HG03097 (cell line): ENCODE data around the gene PODXL2.
"Not testable (repeated sequence)": the region's sequence is repeated elsewhere in the genome, so short reads cannot be mapped to it uniquely, and the experiment has no call there.

Source experiments
- ATAC-seq: cut with Tn5 transposase; IDR thresholded peaks from one replicate; pipeline ENCODE4 v1.9.1; 2021; ENCODE audit not compliant: unreplicated experiment, low FRiP score

Gene PODXL2

DNA sequence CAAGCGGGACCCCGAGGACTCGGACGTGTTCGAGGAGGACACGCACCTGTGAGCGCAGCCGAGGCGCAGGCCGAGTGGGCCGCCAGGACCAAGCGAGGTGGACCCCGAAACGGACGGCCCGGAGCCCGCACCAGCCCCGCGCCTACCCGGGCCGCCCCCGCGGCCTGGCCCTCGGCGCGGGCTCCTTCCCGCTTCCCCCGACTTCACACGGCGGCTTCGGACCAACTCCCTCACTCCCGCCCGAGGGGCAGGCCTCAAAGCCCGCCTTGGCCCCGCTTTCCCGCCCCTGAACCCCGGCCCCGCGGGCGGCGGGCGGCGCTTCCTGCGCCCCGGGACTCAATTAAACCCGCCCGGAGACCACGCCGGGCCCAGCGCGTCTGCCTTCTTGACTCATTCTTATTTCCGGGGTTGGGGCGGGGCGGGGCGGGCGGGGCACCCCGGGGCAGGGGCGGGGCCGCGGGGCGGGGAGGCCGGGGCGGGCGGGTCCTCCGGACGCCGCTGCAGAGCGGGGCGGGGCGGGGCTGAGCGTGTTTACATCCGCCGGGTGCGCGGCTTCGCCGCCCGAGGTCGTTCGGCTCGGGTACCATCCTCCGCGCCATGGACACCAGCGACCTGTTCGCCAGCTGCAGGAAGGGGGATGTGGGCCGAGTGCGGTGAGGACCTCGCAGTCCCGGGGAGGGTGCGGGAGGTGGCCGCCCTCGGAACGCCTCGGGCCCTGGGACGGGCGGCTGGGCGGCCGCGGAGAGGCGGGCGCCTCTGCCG lies 43.6 kb downstream of the PODXL2 start, which contains the start of gene ABTB1:
TSS of gene ABTB1 (plus strand) at position 524 of the 762 bp plus-strand sequence. CDS start at position 598, 74 bp downstream.
- peak; percentile 65 for ATAC-seq

DNA sequence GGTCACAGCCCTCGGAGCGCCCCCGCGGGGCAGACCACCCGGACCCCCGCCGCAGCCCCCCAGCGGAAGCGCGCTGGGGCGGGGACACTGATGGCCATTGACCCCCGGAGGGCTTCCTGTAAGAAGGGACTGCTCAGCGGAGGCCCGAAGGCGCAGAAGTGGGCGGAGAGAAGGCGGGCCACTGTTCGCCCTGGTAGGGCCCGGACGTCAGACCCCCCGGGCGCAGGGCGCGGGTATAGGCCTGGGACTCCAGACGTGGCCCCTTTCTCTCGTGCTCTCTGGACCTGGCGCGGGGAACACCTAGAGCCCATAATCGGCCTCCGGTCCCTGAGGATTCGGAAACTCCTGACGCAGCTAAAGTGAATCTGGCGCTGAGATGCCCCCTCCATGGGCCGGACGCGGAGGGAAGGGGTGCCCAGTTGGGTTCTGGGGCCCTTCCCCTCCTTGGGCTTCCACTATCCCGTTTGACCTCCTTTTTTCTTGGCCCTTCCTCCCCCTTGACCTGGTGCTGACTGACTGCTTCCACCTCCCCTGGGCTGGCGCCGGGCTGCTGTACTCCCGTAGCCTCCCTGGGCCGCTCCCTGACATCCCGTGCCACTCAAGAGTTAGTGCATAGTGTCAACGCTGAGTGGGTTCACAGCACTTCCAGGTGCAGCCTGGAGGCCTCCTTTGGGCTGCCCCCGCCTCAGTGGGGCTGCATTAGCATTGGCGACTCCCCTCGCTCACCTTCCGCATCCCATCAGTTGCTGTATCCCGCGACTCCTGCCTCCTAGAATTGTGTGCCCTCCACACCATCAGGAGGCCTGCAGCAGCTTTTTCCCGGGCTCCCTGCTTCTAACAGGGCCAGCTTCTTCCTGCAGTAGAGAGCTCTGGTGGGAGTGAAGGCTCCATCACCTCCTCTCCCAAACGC lies 44.5 kb downstream of the PODXL2 start:
- ATAC-seq, result peak; percentile 16

DNA sequence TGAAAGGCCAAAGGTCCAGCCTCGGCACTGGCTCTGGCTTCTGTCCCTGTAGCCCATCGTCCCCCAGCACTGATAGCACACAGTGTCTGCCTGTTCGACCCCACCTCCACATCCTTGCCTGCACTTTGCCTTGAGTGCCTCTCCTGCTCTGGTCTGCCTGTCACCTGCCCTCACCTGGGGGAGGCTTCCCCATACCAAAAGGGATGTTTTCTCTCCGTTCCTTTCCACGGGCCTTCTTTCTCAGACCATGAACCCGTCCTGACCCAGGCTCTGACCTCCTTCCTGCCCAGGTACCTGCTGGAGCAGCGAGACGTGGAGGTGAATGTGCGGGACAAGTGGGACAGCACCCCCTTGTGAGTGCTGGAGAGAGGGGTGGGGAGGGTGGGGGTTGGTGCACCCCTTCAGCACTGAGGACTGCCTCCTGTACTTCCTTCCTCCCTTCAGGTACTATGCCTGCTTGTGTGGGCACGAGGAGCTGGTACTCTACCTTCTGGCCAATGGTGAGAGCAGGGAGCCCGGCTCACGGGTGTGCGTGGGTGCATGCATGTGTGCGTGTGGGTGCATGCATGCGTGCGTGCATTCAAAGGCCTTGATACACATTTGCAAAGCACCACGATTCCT lies 45.2 kb downstream of the PODXL2 start:
- no peak for ATAC-seq

DNA sequence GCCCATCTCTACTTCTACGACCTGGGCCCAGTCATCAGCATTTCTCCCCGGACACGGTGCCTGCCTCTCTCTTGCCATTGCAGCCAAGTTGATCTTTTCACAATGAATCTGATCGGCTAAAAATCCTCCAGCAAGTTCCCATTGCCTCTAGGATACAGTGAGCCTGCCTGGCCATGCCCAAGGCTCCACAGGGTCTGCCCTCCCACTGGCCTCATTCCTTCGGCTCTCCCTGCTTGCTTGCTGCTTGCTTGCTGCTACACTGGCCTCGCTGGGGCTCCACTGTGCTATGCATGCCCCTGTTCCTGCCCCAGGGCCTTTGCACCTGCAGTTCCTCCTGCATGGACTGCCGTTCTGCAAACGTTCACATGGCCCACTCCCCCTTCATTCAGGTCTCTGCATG lies 45.8 kb downstream of the PODXL2 start:
- no peak for ATAC-seq

DNA sequence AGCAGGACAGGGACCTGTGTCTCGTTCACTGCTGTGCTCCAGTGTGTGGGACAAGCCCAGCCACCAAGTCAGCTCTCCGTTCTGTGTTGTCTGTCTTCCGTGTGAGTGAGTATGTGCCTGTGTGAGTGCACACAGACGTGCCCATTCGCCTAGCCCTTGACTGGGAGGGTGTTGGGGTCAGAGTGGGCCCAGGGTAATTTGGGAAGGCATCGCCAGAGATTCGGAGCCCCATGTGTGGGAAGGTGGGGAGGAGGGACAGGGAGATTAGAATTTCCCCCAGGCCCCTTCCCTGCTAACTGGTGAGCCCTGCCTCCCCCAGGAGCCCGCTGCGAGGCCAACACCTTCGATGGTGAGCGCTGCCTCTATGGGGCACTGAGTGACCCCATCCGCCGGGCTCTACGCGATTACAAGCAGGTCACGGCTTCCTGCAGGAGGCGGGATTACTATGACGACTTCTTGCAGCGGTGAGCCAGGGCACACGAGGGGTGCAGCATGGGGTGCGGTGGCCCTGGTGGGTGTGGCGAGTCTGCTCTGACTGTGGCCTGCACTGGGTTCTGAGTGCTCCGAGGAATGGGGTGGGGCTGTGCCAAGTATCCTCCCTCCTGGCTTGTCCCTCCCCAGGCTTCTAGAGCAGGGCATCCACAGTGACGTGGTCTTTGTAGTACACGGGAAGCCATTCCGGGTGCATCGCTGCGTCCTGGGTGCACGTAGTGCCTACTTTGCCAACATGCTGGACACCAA lies 46.8 kb downstream of the PODXL2 start:
- ATAC-seq, result no peak

DNA sequence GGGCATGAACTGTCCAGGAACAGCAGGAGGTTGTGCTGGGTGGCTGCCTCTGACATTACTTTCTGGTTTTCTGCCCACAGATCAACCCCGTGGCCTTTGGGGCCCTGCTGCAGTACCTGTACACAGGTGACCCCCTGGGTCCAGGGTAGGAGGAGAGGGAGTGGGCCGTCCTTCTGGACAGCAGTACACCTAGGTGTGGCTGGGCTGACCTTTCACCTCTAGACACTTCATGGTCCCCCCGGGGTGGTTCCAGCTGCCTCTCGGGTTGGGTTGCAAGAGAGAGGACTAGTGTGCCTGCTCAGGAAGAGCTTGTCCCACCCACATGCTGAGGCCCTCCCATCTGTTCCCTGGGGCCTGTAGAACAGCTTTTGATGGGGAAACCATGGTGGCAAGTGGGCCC lies 47.5 kb downstream of the PODXL2 start:
- ATAC-seq, result no peak

DNA sequence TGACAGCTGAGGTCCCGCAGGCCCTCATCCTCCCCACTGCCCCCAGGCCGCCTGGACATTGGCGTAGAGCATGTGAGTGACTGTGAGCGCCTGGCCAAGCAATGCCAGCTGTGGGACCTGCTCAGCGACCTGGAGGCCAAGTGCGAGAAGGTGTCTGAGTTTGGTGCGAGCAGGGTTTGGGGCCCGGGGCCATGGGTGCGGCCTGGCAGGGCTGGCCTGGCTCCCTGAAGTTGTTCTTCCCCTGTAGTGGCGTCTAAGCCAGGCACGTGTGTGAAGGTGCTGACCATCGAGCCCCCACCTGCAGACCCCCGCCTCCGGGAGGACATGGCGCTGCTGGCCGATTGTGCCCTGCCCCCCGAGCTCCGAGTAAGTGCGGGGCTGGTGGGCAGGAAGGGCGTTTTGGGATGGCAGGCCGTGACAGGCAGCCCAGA lies 48.0 kb downstream of the PODXL2 start:
- ATAC-seq, result no peak

DNA sequence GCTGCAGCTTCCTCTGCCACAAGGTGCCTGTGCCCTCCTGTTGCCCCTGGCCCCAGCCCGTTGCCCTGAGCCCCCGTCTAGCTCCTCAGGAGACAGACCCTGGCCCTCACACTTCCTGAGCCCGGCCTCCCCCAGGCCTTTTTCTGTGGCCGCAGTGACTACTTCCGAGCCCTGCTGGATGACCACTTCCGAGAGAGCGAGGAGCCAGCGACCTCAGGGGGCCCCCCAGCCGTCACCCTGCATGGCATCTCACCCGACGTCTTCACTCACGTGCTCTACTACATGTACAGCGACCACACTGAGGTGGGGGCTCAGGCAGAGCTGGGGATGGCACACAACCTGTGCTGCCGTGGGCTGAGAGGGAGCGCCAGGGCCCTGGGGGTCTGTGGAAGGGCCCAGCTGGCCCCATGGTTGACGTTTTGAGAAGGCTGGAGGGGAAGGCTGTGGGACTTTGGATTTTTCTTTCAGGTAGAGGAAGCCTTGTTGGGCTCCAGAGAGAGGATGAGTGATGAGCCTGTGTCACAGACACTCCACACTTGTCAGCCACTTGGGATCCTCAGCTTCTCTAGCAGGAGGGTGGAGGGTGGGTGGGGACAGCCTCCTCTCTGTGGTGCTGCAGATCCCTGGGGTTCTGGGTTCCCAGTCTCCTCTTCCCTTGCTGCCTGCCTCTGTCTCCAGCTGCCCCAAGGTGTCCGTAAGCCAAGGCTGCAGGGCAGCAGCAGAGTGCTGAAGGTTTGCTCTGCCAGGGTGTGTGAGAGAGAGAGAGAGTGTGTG lies 48.7 kb downstream of the PODXL2 start:
- ATAC-seq, result no peak

DNA sequence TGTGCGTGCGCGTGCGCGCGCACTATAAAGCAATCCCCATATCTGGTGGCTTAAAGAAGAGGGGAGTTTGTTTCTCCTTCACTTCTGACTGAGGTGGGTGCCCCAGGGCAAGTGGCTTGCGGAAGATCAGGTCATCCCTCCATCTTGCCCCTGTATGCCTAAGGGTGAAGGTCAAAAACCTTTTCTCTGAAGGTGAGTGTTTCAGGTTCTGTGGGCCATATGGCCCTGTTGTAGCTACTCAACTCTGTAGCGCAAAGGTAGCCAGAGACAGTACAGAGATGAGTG lies 49.3 kb downstream of the PODXL2 start:
- no peak for ATAC-seq

DNA sequence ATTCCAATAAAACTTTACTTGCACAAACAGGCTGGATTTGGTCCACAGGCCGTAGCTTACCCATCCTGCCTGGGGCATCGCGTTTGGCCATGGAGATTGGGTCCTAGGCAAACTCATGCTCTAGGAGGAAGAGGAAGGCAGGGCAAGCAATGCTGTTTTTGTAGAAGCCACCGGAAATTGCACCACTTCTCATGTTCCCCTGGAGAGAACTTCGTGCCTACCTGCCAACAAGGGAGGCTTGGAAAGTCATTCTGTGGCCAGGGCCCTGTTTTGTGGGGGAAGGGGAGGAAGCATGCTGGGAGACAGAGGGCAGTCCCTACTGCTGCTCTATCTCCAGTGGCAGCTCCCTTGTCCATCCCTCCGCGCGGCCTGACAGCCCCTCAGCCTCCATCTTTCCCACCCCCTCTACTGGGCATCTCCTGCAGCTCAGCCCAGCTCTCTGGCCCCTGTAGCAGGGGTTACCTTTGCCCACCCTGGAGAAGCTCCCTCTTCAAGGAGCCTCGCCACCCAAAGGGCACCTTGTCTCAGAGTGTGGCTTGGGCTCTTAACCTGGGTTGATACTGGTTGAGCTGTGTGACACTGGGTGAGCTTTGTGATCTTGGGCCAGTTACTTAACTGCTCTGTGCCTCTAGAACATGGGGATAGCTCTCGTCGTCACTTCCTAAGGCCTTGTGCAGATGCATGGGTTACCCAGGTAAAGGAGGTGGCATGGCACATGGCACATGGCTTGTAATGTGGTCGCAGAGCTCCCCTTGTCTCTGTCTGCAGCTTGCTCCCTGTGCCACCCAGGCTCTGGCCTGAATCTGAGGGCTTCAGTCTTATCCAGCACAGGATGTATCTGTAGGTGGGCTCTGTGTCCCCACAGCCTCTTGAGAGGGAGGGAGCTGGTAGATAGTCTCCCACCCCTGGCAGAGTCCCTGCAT lies 49.9 kb downstream of the PODXL2 start:
- ATAC-seq, result no peak

DNA sequence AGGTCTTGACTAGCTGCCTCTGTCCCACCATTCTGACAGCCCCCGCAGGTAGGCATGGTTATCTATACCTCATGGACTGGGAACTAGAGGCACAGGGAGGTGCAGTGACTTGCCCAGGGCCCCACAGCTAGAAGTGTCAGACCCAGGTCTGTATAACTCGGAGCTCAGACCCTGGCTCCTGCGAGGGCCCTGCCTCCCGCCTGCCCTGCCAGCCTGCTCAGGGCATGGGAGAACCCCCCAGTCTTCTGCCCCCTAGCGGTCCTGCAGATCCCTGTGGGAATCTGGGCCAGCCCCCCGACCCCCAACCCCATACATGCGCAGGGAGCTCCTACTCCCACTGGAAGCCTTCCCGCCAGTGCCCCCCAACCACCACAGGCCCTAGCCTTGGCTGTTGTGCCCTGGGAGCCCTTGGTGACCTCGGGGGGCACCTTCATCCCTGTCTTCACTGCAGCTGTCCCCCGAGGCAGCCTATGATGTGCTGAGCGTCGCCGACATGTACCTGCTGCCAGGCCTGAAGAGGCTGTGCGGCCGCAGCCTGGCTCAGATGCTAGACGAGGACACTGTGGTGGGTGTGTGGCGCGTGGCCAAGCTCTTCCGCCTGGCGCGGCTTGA lies 50.7 kb downstream of the PODXL2 start:
- no peak for ATAC-seq

DNA sequence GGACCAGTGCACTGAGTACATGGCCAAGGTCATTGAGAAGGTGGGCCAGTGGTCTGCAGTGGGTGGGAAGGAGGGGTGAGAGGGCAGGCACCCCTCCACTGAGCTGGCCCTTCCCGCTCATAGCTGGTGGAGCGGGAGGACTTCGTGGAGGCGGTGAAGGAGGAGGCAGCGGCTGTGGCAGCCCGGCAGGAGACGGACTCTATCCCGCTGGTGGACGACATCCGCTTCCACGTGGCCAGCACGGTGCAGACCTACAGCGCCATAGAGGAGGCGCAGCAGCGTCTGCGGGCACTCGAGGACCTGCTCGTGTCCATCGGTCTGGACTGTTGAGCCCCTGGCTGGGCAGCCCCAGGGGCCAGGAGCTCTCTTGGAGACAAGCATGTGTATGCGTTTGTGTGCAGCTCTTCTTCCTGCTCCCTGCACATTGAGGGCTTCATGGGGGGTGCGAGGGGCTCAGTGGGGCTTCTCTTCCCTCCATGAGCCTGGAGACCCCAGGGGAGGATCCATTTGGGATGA lies 51.2 kb downstream of the PODXL2 start:
- ATAC-seq, result no peak

DNA sequence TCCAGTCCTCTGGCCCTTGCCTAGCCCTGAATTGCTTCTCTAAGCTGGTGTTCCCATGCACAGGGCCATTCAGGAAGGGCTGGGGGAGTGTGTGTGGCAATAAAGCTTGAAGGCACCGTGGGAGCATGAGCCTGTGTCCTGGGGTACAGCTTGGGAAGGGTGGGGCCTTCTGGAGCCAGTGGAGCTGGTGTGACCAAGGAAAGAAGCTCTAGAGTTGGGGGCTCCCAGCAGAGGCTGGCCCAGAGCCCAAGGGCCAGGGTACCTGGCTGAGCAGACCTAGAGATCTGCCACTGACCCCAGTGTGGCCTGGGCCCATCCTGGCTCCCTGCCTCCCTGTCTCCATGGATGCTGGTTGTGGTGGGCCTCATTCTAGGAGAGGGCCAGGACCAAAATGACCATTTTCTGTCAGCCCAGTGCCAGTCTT lies 51.8 kb downstream of the PODXL2 start:
- no peak for ATAC-seq

DNA sequence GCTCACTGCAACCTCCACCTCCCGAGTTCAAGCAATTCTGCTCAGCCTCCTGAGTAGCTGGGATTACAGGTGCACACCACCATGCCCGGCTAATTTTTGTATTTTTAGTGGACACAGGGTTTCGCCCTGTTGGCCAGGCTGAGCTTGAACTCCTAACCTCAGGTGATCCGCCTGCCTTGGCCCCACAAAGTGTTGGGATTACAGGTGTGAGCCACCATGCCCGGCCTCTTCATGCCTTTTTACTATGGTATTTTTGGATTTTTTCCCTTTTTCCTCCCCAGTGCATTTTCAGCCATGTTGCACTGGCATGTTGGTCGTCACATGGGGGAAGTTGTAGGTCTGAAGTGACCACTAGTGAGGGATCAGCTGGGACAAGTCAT lies 53.2 kb downstream of the PODXL2 start:
- ATAC-seq, result not testable (repeated sequence)

DNA sequence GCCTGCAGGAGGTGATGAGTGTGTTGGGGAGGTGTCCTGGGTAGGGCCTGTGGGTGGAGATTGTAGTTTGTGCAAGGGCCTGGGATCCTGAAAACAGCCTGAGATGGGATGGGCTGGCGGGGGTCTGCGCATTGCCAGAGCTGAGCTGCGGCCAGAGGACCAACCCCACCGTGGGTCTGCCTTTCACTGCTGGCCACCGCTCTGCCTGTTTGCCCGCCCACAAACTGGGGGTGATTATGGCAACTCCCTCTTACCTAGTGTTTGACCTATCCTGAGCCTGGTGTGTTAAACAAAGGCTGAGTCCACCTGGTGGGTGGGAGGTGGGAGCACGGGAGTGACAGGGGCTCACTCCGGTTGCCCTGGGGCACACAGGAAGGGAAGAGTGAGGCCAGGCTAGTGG lies 53.6 kb downstream of the PODXL2 start:
- ATAC-seq, result no peak

DNA sequence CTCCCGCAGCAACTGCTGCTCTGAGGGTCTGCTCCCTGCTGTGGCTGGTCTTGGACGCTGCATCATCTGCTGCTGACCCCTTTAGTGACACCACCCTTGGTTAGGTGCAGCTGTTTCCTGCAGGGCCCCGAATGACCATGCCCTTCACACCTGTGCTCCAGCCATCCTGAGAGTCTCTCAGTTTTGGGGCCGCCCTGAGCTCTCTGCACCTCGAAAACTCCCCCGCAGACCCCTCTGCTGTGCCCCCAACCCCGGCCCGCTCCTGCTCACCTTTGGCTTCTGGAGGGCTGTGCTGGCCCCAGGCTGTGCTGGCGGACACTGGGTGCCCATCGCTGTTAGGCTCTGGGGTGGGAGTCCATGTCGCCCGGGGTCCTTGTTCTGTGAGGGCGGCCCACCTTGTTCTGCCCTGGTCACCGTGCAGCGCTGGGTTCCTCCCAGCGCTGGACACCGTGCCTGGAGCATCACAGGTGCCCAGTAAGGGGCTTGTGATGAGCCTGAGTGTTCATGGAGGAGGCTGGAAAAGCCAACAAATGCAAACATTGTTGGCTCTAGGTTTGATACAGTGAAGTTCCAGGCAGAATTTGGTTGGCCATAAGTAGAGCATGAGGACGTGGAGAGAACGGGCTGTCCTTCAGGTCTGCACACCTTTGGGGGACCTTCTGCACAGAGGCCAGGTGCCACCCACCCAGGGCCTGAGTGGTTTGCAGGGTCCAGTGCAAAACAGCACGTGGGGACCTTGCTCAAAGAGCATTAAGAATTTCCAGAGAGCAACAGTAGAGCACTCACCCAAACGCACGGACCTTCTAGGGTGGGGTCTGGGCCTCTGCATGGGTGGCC lies 56.1 kb downstream of the PODXL2 start:
- no peak for ATAC-seq

DNA sequence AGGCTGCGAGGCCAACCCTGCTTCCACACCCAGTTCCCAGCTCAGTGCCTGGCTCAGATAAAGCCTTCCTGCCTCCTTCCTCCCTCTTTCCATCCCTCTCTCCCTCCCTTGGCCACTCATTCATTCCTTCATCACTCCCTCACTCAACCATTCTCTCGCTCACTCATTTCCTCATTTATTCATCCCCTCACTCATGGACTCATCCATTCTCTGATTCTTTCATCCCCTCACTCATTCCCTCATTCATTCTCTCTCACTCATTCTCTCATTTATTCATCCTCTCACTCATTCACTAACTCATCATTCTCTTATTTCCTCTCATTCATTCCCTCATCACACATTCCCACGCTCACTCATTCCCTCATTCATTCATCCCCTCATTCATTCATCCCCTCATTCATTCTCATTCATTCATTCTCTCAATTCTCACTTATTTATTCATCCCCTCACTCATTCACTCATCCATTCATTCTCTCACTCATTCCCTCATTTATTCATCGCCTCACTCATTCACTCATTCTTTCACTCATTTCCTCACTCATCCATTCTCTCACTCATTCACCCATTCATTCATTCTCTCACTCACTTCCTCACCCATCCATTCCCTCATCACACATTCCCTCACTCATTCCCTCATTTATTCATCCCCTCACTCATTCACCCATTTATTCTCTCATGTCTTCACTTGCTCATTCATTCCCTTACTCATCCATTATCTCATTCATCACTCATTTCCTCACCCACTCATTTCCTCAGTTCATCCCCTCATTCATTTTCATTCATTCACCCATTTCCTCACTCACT lies 56.9 kb downstream of the PODXL2 start:
- no peak for ATAC-seq
